ENCODE results near the gene TLE3. TPM values are rescaled to one million over a fixed set of nuclear protein-coding genes. Genes with fewer than 3 reads are reported as not detected.

Gene TLE3
- total RNA-seq, 1 experiment from 2014 or later: 98.2 TPM

DNA sequence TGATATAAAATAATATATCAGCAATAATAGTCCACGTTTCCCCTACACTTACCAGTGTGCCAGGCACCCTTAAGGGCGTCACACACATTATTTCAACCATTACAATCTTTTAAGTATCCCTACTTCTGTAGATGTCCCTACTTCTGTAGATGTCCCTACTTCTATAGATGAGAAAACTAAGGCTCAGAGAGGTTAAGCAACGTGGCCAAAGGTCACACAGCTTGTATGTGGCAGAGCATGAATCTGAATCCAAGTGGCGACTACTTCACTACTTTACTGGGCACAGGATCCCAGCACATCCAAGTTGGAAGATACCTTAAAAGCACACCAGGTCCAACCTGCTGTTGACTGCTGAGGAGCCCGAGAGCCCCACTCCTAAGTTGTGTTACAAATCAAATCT is 77.5 kb downstream of the TLE3 start:
- Histone ChIP-seq H2BK15ac (ENCODE audit: low read depth, low read length) (no peak overlapping the region), H3T11ph (ENCODE audit: low read length) (no peak overlapping the region), H3K56ac (ENCODE audit: insufficient read length, low read depth, low read length) (no peak overlapping the region), H3K4me1 (ENCODE audit: insufficient read depth, low read length) (no peaks in the 10 kb centered on the region; the same call in 1 of the 2 replicates), H4K91ac (ENCODE audit: insufficient read length, low read depth, low read length) (no peak overlapping the region), H3K9ac (ENCODE audit: extremely low read depth, insufficient read length, low read length) (no peak overlapping the region), H3K27me3 (ENCODE audit: insufficient read depth, low read length) (no peaks in the 10 kb centered on the region), H4K20me1 (ENCODE audit: control insufficient read depth, insufficient read depth, insufficient read length) (peaks cover under 1% of the 10 kb centered on the region), H2BK12ac (ENCODE audit: insufficient read length, low read depth, low read length) (no peak overlapping the region), H2BK5ac (ENCODE audit: insufficient read length, low read length) (no peak overlapping the region), H3K9me3 (ENCODE audit: control insufficient read depth, low read depth, low read length) (no peaks in the 10 kb centered on the region), H3K4ac (ENCODE audit: low read depth, low read length) (no peak overlapping the region), H2AFZ (ENCODE audit: low read length) (no peak overlapping the region), H3K79me2 (ENCODE audit: insufficient read depth, low read length) (no peaks in the 10 kb centered on the region), H3K18ac (ENCODE audit: insufficient read length, low read depth, low read length) (no peak overlapping the region), H3K79me1 (ENCODE audit: insufficient read depth, low read depth, low read length, poor library complexity, severe bottlenecking) (no peaks in the 10 kb centered on the region), H4K5ac (ENCODE audit: insufficient read length, low read depth, low read length) (no peak overlapping the region), H3K23me2 (ENCODE audit: insufficient read length, low read depth, low read length, poor library complexity, severe bottlenecking) (no peaks in the 10 kb centered on the region), H2BK20ac (ENCODE audit: low read depth, low read length, poor library complexity, severe bottlenecking) (no peak overlapping the region), H3K14ac (ENCODE audit: insufficient read depth, low read length) (no peak overlapping the region), H4K8ac (replicated peaks; ENCODE audit: insufficient read length, low read depth, low read length) (no peak overlapping the region), H3K27ac (ENCODE audit: insufficient read length, low read depth, low read length) (no peak overlapping the region), H3K23ac (ENCODE audit: insufficient read length, low read depth, low read length) (no peak overlapping the region), H2BK120ac (ENCODE audit: low read depth, low read length, poor library complexity, severe bottlenecking) (no peak overlapping the region), H2AK5ac (ENCODE audit: insufficient read length, low read length) (no peak overlapping the region), H3K4me2 (ENCODE audit: insufficient read depth, insufficient read length, low read length) (no peak overlapping the region)
- Mint-ChIP-seq H3K4me1 (peaks cover 29 to 40% of the 10 kb centered on the region in 2 experiments), H3K4me3 (no peak overlapping the region), H3K27me3 (ENCODE audit: low read depth) (peaks cover 22% of the 10 kb centered on the region), H3K36me3 (ENCODE audit: insufficient read depth in 1 of 3, low read depth in 3 of 3) (peaks cover 0 to 14% (median 3%) of the 10 kb centered on the region in 3 experiments; a peak in 4 of 7 replicates), H3K27ac (no peak overlapping the region), H3K9me3 (peaks cover 7 to 11% of the 10 kb centered on the region in 2 experiments)
- TF ChIP-seq, protein P1, sequence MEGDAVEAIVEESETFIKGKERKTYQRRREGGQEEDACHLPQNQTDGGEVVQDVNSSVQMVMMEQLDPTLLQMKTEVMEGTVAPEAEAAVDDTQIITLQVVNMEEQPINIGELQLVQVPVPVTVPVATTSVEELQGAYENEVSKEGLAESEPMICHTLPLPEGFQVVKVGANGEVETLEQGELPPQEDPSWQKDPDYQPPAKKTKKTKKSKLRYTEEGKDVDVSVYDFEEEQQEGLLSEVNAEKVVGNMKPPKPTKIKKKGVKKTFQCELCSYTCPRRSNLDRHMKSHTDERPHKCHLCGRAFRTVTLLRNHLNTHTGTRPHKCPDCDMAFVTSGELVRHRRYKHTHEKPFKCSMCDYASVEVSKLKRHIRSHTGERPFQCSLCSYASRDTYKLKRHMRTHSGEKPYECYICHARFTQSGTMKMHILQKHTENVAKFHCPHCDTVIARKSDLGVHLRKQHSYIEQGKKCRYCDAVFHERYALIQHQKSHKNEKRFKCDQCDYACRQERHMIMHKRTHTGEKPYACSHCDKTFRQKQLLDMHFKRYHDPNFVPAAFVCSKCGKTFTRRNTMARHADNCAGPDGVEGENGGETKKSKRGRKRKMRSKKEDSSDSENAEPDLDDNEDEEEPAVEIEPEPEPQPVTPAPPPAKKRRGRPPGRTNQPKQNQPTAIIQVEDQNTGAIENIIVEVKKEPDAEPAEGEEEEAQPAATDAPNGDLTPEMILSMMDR (conservative IDR thresholded peaks at IDR 0.05): no peak
- DNase-seq: no peak
- no CpG with 5 or more reads among the region's 5 CpGs for WGBS (ENCODE audit: extremely low coverage, insufficient read length, low lambda C conversion rate)

Data from H9 (cell line).